HTERT RPE-1 (cell line): ENCODE results near the gene ASMTL.
"Not testable (repeated sequence)": the region's sequence is repeated elsewhere in the genome, so short reads cannot be mapped to it uniquely, and the experiment has no call there.

ENCODE experiments used
- in situ Hi-C: fragments of 300-500 bp; cut with MboI; formaldehyde crosslinking; loops from 4 replicates; pipeline ENCODE4 v1.14.3; 2020; ENCODE audit warnings: low sequenced_read_pairs

ASMTL gene

DNA sequence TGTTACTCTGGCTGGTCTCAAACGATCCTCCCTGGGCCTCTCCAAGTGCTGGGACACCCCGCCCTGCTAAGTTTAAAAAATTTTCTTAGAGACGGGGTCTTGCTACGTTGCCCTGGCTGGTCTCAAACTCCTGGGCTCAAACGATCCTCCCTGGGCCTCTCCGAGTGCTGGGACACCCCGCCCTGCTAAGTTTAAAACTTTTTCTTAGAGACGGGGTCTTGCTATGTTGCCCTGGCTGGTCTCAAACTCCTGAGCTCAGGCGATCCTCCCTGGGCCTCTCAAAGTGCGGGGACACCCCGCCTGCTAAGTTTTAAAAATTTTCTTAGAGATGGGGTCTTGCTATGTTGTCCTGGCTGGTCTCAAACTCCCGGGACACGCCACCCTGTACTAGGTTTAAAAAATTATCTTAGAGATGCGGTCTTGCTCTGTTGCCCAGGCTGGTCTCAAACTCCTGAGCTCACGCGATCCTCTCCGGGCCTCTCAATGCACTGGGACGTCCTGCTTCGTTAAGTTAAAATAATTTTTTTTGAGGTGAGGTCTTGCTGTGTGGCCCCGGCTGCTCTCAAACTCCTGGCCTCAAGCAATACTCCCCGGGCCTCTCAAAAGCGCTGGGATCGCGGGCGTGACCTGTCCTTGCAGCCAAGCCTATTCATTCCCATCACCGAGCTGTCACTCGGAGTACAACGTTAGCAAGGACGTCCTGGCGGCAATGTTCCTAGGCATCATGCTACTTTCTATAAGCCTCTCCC lies 61.9 kb downstream of the ASMTL start:
- in situ Hi-C loops: no loop called here

DNA sequence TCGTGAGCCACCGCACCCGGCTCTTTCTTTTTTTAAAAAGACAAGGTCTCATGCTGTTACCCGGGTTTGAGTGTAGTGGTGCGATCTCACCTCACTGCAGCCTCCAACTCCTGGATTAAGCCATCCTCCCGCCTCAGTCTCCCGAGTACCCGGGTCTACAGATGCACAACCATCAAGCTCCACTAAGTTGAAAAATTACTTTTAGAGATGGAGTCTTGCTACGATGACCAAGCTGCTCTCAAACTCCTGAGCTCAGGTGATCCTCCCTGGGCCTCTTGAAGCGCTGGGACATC lies 62.8 kb downstream of the ASMTL start:
- in situ Hi-C loops: no loop called here

DNA sequence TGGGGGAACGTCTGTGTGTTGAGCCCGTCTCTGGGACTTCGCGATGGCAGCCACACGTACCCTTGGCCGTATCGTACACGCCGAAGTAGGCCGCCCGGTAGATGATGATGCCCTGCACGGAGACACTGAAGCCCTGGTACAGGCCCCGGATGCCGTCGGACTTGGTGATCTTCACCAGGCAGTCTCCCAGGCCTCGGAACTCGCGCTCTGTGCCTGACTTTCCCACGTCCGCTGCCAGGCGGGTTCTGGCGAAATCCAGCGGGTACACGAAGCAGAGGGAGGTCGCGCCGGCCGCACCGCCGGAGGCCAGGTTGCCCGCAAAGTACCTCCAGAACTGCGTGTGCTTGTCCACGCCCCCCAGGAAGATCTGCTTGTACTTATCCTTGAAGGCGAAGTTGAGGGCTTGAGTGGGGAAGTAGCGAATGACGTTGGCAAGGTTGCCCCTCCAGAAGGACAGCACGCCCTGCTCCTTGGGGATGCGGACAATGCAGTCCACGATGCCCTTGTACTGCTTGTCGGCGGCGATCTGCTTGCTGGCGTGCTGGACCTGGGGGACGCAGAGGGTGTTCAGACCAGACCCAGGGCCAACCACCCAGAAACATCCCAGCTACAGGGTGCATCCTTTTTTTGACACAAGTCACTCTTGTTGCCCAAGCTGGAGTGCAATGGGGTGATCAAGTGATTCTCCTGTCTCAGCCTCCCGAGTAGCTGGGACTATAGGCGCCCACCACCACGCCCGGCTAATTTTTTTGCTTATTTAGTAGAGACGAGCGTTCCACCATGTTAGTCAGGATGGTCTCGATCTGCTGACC lies 63.3 kb downstream of the ASMTL start:
- in situ Hi-C loops: no loop called here

DNA sequence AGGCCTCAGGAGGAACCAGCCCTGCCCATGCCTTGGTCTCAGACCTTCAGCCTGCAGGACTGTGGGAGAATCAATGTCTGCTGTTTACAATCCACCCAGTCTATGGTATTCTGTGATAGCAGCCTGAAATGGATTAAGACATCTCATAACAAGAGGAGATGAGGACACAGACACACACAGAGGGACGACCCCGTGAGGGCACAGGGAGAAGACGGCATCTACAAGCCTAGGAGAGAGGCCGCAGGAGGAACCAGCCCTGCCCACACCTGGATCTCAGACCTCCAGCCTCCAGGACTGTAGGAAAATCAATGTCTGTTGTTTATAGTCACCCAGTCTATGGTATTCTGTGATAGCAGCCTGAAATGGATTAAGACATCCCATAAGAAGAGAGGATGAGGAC lies 64.1 kb downstream of the ASMTL start:
- in situ Hi-C loops: no loop called here

GRCh38 chrX:1387141-1387776 lies 65.5 kb downstream of the ASMTL start:
- in situ Hi-C loops: no loop called here

DNA sequence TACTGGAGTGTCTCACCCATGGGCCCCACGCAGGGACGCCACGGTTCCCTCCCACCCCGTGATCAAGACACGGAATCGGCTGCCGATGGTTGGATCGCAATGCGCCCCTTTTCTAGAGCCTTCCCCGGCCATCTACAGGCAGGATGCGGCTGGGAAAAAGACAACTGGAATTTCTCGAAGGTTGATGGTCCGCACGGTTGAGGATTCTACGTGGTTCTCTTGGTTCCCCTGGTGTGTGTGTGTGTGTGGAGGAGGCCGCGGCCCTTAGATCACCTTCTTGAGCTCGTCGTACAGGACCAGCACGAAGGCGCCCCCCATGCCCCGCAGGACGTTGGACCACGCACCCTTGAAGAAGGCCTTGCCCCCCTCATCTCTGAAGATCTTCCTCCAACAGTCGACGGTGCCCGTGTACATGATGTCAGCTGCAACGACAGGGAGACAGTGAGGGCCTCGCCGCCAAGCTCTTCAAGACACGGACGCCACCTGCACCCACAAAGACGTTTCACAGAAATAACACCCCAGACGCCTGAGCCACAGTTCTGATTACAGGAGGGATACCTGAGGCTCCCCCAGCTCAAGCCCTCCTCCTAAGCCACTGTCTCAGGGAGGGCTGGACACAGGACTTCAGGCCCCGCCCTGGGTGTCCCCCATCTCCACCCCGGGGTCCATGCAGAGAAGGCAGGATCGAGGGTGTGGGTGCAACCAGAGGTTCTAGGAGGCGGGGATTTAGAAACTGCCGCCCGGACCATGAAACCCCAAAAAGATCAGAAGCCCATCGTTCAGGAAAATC lies 66.2 kb downstream of the ASMTL start:
- in situ Hi-C loops: no loop called here

DNA sequence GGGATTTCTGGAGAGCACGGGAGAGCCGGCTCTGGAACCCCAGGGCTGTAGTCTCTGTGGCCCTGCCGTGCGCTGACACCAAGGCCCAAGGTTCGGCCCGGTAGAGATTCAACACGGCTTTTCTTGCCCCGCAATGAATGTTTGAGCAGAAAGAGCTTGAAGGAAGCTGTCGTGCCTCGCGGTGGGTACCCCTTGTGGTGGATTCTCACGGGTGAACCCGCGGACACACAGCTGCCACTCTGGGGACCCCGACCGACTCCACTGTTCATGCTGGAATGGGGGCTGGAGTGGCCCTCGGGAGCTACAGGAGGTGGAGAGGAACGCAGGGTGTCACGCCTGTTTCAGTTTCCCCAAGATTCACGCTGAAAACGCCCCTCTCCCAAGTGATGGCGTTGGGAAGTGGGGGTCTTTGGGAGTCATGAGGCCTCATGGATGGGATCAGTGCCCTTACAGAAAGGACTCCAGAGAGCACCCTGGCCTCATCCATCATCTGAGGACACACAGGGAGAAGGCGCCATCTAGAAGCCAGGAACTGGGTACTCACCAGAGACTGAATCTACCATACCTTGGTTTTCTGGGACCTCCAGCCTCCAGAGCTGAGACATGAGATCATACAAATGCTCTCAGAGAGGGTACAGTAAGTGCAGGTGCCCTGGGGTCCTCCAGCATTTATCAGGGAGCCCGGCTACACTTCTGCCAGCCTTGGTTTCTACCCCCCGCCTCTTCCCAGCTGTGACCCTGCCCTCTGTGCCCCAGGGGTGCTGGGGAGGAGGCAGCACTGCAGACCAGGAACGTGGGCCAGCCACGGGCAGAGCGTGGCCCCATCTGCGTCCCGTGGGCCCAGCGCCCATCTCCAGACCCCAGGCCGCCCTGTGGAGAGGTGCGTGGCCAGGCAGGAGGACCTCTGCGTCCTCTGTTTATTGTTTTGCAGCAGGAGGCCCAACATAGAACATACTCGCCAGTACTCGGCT lies 67.2 kb downstream of the ASMTL start:
- in situ Hi-C loops: no loop called here

- in situ Hi-C loops: no loop called here
These were observed 68.0 kb downstream of the ASMTL start for GRCh38 chrX:1384658-1385252.

DNA sequence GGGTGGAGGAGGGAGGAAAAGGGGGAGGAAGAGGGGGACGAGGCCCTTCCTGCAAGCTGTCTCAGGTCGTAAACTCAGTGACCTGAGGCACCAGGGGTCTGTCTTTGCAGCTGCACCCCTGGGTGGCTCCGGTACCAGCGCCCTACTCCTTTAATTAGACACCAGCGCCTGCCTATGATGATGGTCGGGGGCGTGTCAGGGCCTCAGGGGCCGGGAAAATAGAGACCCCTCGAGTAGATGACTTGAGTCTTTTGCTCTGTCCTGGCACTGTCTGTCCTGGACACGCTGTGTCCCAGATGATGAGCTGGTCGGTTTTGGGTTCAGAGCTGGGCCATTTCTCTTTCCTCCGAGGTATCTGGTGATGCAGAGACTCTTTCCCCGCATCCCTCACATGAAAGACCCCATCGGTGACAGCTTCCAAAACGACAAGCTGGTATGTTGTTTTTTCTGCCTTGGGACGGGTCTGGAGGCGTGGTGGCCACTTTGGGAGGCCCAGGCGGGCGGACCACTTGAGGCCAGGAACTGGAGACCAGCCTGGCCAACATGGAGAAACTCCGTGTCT lies 72.0 kb downstream of the ASMTL start:
- in situ Hi-C loops: no loop called here

DNA sequence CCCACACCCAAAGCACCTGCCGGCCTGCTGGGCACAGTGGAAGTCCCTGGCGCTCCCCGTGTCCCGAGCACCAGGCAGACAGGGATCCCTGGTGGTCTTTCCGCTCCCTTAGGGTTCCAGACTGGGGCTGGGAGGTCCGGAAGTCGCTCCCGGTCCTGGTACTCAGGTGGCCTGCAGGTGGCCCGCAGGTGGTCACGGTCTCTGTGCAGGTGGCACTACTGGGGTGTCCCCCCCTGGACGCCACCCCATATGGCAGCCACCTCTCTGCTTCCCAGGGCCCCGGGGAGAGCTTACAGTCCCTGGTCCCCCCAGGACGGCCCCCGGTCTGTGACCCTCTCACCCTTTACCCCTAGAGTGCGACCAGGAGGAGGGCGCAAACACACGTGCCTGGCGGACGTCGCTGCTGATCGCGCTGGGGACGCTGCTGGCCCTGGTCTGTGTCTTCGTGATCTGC lies 74.4 kb downstream of the ASMTL start:
- in situ Hi-C loops: no loop called here

GRCh38 chrX:1368385-1368698 lies 84.4 kb downstream of the ASMTL start:
- in situ Hi-C loops: no loop called here

DNA sequence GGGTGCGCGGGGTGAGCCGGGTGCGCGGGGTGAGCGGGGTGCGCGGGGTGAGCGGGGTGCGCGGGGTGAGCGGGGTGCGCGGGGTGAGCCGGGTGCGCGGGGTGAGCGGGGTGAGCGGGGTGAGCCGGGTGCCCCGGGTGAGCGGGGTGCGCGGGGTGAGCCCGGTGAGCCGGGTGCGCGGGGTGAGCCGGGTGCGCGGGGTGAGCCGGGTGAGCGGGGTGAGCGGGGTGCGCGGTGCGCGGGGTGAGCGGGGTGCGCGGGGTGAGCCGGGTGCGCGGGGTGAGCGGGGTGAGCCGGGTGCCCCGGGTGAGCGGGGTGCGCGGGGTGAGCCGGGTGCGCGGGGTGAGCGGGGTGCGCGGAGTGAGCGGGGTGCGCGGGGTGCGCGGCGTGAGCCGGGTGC lies 86.3 kb downstream of the ASMTL start:
- in situ Hi-C loops: not testable (repeated sequence)

- in situ Hi-C loops: no loop called here
These were observed 90.8 kb downstream of the ASMTL start for GRCh38 chrX:1361910-1362309.

- in situ Hi-C loops: no loop called here
These were observed 91.4 kb downstream of the ASMTL start for GRCh38 chrX:1361275-1361674.

GRCh38 chrX:1360171-1360570 lies 92.5 kb downstream of the ASMTL start:
- in situ Hi-C loops: no loop called here

GRCh38 chrX:1359477-1359873 lies 93.2 kb downstream of the ASMTL start:
- in situ Hi-C loops: no loop called here

DNA sequence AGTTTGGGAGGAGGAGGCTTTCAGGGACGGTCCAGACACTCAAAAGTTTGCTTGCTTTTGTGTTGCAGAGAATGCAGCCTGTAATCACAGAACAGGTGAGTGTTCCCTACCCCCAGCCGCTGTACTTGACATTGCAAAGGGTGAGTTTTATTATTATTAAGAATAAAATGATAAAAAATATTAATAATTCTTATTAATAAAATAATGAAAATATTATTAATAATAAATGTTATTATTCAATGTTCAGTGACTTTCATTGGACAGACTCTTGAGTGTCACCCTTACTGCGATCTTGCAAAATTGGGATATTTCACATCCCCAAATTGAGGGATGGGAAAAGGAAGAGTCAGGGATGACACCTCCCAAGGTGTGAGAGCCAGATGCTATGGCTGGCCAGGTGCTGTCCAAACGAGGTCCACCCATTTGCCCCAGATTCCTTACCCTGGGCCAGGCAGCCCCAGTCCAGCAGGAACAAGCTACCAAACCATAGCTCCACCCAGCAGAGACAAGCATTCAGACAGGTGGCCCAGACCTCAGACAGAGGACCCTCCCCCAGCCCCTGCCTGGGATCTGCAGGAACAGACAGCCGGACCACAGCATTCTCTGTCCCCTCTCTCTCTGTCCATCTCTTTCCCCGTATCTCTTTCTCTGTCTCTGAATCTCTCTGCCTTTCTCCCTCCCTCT lies 93.8 kb downstream of the ASMTL start:
- in situ Hi-C loops: no loop called here

GRCh38 chrX:1357993-1358392 lies 94.7 kb downstream of the ASMTL start:
- in situ Hi-C loops: no loop called here
